Skeletal muscle satellite cell (primary cell): ENCODE results near the gene LTB. TPM values are rescaled to one million over a fixed set of nuclear protein-coding genes. Genes with fewer than 3 reads are reported as not detected.
A peak's percentile ranks its signal among the peaks of the same experiment; 100 is the strongest.

Source experiments
- H3K27me3 ChIP-seq: 2 replicates; pipeline ENCODE4 v1.7.0; 2013; ENCODE audit warnings: low read length; ENCODE audit not compliant: control insufficient read depth, insufficient read depth
- H3K36me3 ChIP-seq: 2 replicates; pipeline ENCODE4 v1.7.0; 2013; ENCODE audit warnings: mild to moderate bottlenecking, control low read depth, low read length; ENCODE audit not compliant: insufficient read depth
- H3K4me1 ChIP-seq: 2 replicates; pipeline ENCODE4 v1.7.0; 2013; ENCODE audit warnings: low read length; ENCODE audit not compliant: control insufficient read depth, insufficient read depth
- H3K4me2 ChIP-seq: 2 replicates; pipeline ENCODE4 v1.7.0; 2013; ENCODE audit warnings: mild to moderate bottlenecking, low read length
- H3K4me3 ChIP-seq: 2 replicates; pipeline ENCODE4 v1.7.0; 2013; ENCODE audit warnings: low read length
- H3K9ac ChIP-seq: 2 replicates; pipeline ENCODE4 v1.7.0; 2013; ENCODE audit warnings: mild to moderate bottlenecking, low read depth, low read length, moderate library complexity
- H3K9me3 ChIP-seq: replicated peaks from 2 replicates; pipeline ENCODE4 v1.7.0; 2013; ENCODE audit warnings: mild to moderate bottlenecking, control low read depth, low read length
- small RNA-seq: library from RNA; depleted of rRNA; stranded (forward); fragments of <200 nt; gene quantifications from one replicate; pipeline ENCODE3, GENCODE V24; 2012

LTB gene

DNA sequence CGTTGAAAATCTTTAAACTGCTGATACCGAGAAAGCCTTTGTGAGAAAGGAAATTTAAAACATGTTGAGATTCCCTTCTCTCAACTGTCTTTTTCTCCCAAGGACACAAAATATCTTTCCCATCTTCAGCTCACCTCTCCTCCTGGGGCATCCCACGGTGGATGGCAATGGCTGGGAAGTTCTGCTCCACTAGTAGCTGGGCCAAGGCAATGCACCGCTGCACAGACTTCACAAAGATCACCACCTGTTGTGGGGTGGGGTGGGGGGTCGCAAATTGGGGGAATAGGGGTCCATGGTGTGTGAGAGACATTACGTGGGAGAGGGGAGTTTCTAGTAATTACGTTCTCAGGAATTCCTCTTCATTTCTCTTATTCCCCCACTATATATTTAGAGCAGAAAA lies 51.1 kb downstream of the LTB start:
- peaks cover 65% of the 10 kb centered on the region for H3K36me3 ChIP-seq

GRCh38 chr6:31530659-31531058 lies 51.6 kb downstream of the LTB start:
- Histone ChIP-seq H3K36me3 (peaks cover 60% of the 10 kb centered on the region), H3K9me3 (no peaks in the 10 kb centered on the region), H3K4me3 (no peak overlapping the region), H3K9ac (no peak overlapping the region), H3K4me1 (peaks cover 17% of the 10 kb centered on the region), H3K27me3 (no peaks in the 10 kb centered on the region), H3K4me2 (no peak overlapping the region)

More for the DNA sequence above, 51.1 kb downstream of the LTB start:
- H3K9ac ChIP-seq: no peak overlapping the region
- peaks cover 12% of the 10 kb centered on the region for H3K4me1 ChIP-seq
- no peak overlapping the region for H3K4me3 ChIP-seq
- H3K27me3 ChIP-seq: no peaks in the 10 kb centered on the region
- no peak overlapping the region for H3K4me2 ChIP-seq
- H3K9me3 ChIP-seq: no peaks in the 10 kb centered on the region

Small RNA genes lying within 50 kb of the gene (small RNA-seq; reads per million reads assigned to genes)
- gene SNORA38 (486 reads per million, percentile 98 among the genes with 10 or more reads in this experiment), gene SNORD117 (586 reads per million, percentile 99 among the genes with 10 or more reads in this experiment), gene SNORD84 (not detected), gene UQCRHP1 (not detected)
